Neural cell (in vitro differentiated cells): ENCODE measurements around the gene CENPS. TPM values are rescaled to one million over a fixed set of nuclear protein-coding genes. Genes with fewer than 3 reads are reported as not detected.

Experiments
- H2AFZ ChIP-seq: fragments of 200-600, 300-800 bp; sonication (generic), shearing (Covaris generic); 2 replicates; pipeline ENCODE4 v1.6.0; 2014; ENCODE audit warnings: low read depth, mild to moderate bottlenecking, antibody characterized with exemption, low read length, moderate library complexity
- H3F3A ChIP-seq: fragments of 200-600 bp; shearing (Covaris generic); 2 replicates; pipeline ENCODE4 v1.6.1; 2016; ENCODE audit warnings: mild to moderate bottlenecking, moderate library complexity, mixed read lengths, antibody characterized with exemption, low read length; ENCODE audit not compliant: insufficient read depth, poor library complexity, severe bottlenecking
- H3K27ac ChIP-seq: fragments of 200-600, 300-800 bp; sonication (generic), shearing (Covaris generic); 2 replicates; pipeline ENCODE4 v1.5.1; 2014; ENCODE audit warnings: mild to moderate bottlenecking, low read length, moderate library complexity
- H3K27me3 ChIP-seq: fragments of 300-800, 200-600 bp; sonication (generic), shearing (Covaris generic); 2 replicates; pipeline ENCODE4 v1.6.0; 2014; ENCODE audit warnings: mild to moderate bottlenecking, low read depth, low read length, moderate library complexity; ENCODE audit not compliant: insufficient read depth
- H3K36me3 ChIP-seq: fragments of 300-800, 200-600 bp; sonication (generic), shearing (Covaris generic); 2 replicates; pipeline ENCODE4 v1.5.1; 2014; ENCODE audit warnings: mild to moderate bottlenecking, antibody characterized with exemption, low read length, moderate library complexity; ENCODE audit not compliant: insufficient read depth
- H3K4me2 ChIP-seq: fragments of 300-800, 200-600 bp; sonication (generic), shearing (Covaris generic); 2 replicates; pipeline ENCODE4 v1.6.0; 2014; ENCODE audit warnings: mild to moderate bottlenecking, low read length
- H3K4me3 ChIP-seq: fragments of 300-800, 200-600 bp; sonication (generic), shearing (Covaris generic); 2 replicates; pipeline ENCODE4 v1.5.1; 2014; ENCODE audit warnings: mild to moderate bottlenecking, low read length, moderate library complexity
- H3K79me2 ChIP-seq: fragments of 200-600 bp; shearing (Covaris generic); replicated peaks from 2 replicates; pipeline ENCODE4 v1.6.0; 2014; ENCODE audit warnings: mild to moderate bottlenecking, low read length, moderate library complexity; ENCODE audit not compliant: insufficient read depth
- H3K9ac ChIP-seq: fragments of 300-800, 200-600 bp; sonication (generic), shearing (Covaris generic); 2 replicates; pipeline ENCODE4 v1.6.1; 2016; ENCODE audit warnings: mild to moderate bottlenecking, low read length, mixed read lengths
- H3K9me2 ChIP-seq: fragments of 200-600 bp; shearing (Covaris generic); 2 replicates; pipeline ENCODE4 v1.6.1; 2016; ENCODE audit warnings: mild to moderate bottlenecking, low read length, mixed read lengths; ENCODE audit not compliant: insufficient read depth
- H3K9me3 ChIP-seq: fragments of 200-600, 300-800 bp; sonication (generic), shearing (Covaris generic); 2 replicates; pipeline ENCODE4 v1.6.1; 2016; ENCODE audit warnings: mild to moderate bottlenecking, mixed run types, low read length, moderate library complexity, mixed read lengths
- H4K20me1 ChIP-seq: fragments of 200-600 bp; shearing (Covaris generic); 2 replicates; pipeline ENCODE4 v1.6.1; 2016; ENCODE audit warnings: mild to moderate bottlenecking, mixed run types; ENCODE audit not compliant: insufficient read depth
- CTCF ChIP-seq: fragments of 450-650 bp; IDR thresholded peaks from 2 replicates; pipeline ENCODE4 v1.5.1; 2014; ENCODE audit warnings: antibody characterized with exemption, mild to moderate bottlenecking, moderate library complexity; ENCODE audit not compliant: poor library complexity, severe bottlenecking
- EP300 ChIP-seq: fragments of 450-650 bp; conservative IDR thresholded peaks from 2 replicates; pipeline ENCODE4 v1.6.1; 2014; ENCODE audit warnings: antibody characterized with exemption, mild to moderate bottlenecking, moderate library complexity; ENCODE audit not compliant: poor library complexity, severe bottlenecking
- EZH2 ChIP-seq: fragments of 200-600, 300-800 bp; shearing (Covaris generic), sonication (generic); IDR thresholded peaks from 2 replicates; pipeline ENCODE4 v1.6.1; 2014; ENCODE audit warnings: antibody characterized with exemption, low read length, borderline replicate concordance, mild to moderate bottlenecking; ENCODE audit not compliant: insufficient read depth, poor library complexity, severe bottlenecking
- MXI1 ChIP-seq: fragments of 450-650 bp; conservative IDR thresholded peaks from 2 replicates; pipeline ENCODE4 v1.6.1; 2014; ENCODE audit warnings: antibody characterized with exemption, mild to moderate bottlenecking; ENCODE audit not compliant: poor library complexity, severe bottlenecking
- POLR2AphosphoS5 ChIP-seq: IDR thresholded peaks from 2 replicates; pipeline ENCODE4 v1.6.1; 2012
- RAD21 ChIP-seq: fragments of 450-650 bp; conservative IDR thresholded peaks from 2 replicates; pipeline ENCODE4 v1.6.1; 2014; ENCODE audit warnings: antibody characterized with exemption, mild to moderate bottlenecking, moderate library complexity
- REST ChIP-seq: IDR thresholded peaks from 2 replicates; pipeline ENCODE4 v1.6.1; 2012; ENCODE audit warnings: borderline replicate concordance
- SMC3 ChIP-seq: fragments of 450-650 bp; conservative IDR thresholded peaks from 2 replicates; pipeline ENCODE4 v1.6.1; 2014; ENCODE audit warnings: antibody characterized with exemption, mild to moderate bottlenecking, moderate library complexity; ENCODE audit not compliant: poor library complexity
- TAF1 ChIP-seq: IDR thresholded peaks from 2 replicates; pipeline ENCODE4 v1.6.1; 2012; ENCODE audit warnings: low read depth
- polyA plus RNA-seq: library from polyadenylated mRNA; depleted of rRNA; stranded (reverse); fragments of >200 nt; gene quantifications from 2 replicates; pipeline ENCODE4 v1.2.3, GENCODE V29; 2014

The CENPS gene
- polyA plus RNA-seq, 1 donor from 2014 or later = 16.5 TPM

DNA sequence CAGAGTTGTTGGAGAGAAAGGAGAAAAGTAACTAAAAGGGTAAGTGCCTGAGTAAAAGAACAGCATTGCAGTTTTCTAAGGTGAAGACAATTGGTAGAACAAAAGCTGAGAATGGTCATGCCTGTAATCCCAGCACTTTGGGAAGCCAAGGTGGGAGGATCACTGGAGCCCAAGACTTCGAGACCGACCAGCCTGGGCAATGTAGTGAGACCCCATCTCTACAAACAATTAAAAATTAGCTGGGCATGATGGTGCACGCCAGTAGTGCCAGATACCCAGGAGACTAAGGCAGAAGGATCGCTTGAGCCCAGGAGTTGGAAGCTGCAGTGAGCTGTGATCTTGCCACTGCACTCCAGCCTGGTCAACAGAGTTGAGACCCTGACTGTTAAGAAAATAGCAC lies 46.6 kb upstream of the CENPS start:
- H3K27me3 ChIP-seq = no peaks in the 10 kb centered on the region
- no peak overlapping the region for H3K9ac ChIP-seq
- H3K79me2 ChIP-seq = no peaks in the 10 kb centered on the region
- H4K20me1 ChIP-seq = no peaks in the 10 kb centered on the region
- no peak overlapping the region for H2AFZ ChIP-seq
- TF ChIP-seq EZH2 = no peak
- TF ChIP-seq CTCF = no peak
- TF ChIP-seq RAD21 = no peak
- no peak for TF ChIP-seq EP300
- H3F3A ChIP-seq = no peaks in the 10 kb centered on the region
- H3K9me2 ChIP-seq = no peaks in the 10 kb centered on the region
- no peaks in the 10 kb centered on the region for H3K9me3 ChIP-seq
- H3K27ac ChIP-seq = no peak overlapping the region
- H3K36me3 ChIP-seq = peaks cover 6% of the 10 kb centered on the region
- no peak overlapping the region for H3K4me2 ChIP-seq
- H3K4me3 ChIP-seq = no peak overlapping the region

DNA sequence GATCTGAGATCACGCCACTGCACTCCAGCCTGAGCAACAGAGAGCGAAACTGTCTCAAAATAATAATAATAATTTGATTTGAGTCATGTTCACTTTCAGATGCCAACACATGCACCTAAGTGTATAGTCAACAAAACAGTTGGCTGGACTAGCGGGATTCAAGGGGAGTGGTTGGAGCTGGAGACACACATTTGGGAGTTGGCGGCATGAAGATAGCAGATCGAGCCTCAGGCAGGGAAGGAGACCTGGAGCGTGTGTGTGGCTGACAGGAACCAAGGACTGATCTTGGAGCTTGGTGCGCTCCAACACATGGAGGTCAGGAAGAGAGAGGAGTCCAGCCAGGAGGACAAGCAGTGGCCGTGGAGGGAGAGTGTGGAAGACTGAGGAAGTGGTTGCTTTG lies 46.0 kb upstream of the CENPS start:
- H3K27ac ChIP-seq = no peak overlapping the region
- H2AFZ ChIP-seq = no peak overlapping the region
- no peaks in the 10 kb centered on the region for H3K9me3 ChIP-seq
- no peaks in the 10 kb centered on the region for H3K9me2 ChIP-seq
- H3K9ac ChIP-seq = no peak overlapping the region
- H3K36me3 ChIP-seq = peaks cover 1% of the 10 kb centered on the region
- no peaks in the 10 kb centered on the region for H3K27me3 ChIP-seq
- H4K20me1 ChIP-seq = no peaks in the 10 kb centered on the region
- no peaks in the 10 kb centered on the region for H3F3A ChIP-seq
- H3K4me3 ChIP-seq = no peak overlapping the region
- no peak overlapping the region for H3K4me2 ChIP-seq
- TF ChIP-seq REST = no peak
- no peak for TF ChIP-seq POLR2AphosphoS5
- TF ChIP-seq EP300 = no peak
- no peak for TF ChIP-seq SMC3
- TF ChIP-seq TAF1 = no peak
- TF ChIP-seq MXI1 = no peak
- TF ChIP-seq EZH2 = no peak
- no peak for TF ChIP-seq CTCF
- no peak for TF ChIP-seq RAD21
- no peaks in the 10 kb centered on the region for H3K79me2 ChIP-seq
